ENCODE results near the gene SMIM24.

SMIM24 gene

DNA sequence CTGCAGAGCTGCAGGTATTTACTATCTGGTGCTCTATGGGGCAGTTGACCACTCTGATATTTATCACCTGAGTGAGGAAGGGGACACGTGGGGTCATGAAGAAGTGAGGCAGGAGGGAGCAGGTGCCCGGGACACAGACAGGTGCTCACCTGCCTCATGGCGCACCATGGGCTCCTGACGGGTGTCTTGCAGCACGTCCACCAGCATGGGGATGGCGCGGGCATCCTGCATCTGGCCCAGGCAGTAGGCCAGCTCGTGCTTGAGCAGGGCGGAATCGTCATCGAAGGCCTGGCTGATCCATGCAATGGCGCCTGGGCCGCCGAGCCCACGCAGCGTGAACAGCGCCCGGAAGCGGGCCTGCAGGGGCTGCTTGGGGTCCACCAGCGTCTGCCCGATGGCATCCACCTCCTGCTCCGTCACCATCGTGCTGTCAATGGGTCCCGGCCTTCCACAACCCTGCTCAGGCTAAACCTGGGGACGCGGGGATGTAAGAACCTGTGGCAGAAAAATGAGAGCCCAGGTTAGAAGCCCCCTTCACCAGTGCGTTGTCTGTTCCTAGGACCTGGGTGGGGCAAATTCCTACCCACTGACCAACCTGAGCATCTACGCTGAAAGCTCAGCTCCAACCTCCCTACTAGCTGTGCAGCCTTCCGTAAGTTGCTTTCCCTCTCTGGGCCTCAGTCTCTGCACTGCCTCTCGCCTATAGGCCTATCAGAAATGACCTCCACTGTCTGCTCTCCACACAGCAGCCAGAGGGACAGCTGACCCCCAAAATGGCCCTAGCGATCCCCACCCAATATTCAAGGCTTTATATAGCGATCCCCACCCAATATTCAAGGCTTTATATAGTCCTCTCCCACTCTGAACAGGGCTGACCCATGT, 16.3 kb upstream of the SMIM24 start:
- DNase-seq = no peak

DNA sequence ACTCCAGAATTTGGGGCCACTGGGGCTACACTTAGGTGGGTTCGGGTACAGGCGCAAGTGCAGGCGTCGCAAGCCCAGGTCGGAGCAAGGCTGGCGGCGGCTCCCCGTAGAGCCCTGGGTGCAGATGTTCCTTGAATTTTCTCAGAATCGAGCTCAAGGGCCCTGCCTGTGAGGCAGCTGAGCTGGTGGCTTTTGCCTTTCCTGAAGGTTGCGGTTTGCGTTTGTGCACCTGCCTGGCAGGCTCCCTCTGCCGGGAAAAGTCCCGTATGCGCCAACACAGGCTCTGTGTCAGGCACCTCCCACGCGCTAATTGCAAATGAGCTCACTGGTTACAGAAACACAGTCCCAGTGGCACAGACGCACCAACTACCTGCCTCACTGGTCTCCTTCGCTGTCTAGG, 14.2 kb upstream of the SMIM24 start:
- DNase-seq = peak; percentile 47

DNA sequence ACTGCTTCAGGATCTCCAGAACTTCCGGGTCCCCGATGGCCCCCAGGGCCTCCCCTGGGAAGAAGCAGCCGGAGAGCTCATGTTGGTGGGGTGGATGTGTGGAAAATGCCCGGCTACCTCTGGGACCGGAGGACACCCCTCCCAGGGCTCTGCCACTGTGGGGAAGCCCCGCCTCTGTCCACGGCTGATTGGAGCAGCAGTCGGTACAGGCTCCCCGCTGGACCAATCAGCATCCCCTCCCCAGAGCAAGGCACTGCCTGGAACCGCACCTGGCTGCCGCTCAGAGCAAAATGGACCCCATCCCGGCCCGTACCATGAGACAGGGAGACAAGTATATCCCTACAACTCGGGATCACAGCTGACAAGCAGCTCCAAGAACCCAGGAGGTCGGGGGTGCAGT, 13.7 kb upstream of the SMIM24 start:
- DNase-seq = no peak

DNA sequence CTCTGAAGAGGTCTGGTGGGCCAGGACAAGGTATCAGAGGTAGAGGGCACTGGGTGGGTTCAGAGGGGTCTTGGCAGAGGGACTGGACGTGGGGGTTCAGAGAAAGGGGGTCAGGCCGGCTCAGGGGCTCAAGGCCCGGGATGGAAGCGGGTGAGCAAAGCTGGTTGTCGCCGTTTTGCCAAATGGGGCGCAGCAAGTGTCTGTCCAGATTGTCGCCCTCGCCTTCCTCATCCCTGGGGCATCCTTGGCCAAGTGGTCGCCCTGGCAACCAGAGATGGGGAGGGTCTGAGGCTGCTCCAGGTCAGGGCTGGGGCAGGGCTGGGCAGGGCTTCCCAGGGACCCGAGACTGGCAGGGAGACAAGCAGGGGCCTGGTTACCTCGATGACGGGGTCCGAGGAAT, 13.3 kb upstream of the SMIM24 start:
- no peak for DNase-seq

DNA sequence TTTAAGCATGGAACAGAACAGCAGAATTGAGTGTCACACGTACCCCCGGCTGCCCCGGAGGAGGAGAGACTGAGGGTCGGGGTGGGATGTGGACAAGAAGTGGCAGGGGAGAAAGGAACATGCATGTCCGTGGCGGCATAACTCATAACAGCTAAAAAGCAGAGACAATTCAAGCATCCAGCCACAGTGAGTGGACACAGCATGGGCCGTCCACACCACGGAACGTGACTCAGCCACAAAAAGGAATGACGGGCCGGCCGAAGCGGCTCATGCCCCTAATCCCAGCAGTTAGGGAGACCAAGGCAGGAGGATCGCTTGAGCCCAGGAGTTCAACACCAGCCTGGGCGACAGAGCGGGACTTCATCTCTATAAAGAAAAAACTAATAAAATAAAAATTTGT, 12.6 kb upstream of the SMIM24 start:
- DNase-seq = no peak

DNA sequence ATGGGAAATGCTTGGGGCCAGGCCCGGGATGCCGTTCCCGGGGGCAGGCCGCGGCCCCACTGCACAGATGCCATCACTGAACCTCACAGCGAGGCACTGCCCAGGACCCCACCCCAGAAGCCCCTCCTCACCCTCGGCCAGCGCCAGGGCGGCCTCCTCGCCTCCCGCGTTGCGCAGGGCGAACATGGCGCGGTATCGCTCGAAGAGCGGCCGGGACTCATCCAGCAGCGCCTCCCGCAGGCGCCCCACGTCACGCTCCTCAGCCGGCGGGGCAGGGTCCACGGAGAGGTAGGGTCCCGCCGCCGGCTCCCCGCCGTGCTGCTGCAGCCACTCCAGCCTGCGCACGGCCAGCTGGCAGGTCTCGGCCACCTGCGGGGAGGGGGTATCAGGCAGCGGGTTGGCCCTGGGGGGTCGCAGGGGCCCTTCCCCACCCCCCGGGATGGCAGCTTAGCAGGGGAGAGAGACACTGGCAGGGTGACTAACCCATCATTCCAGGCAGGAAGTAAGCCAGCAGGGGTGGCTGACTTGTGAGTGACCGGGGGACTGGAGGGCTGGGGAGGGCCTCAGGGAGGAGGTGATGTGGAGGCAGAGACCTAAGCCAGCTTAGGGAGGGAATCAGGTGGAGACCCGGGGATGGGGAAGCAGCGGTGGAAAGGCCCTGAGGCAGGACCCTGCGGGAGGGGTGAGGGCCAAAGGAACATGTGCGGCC, 12.0 kb upstream of the SMIM24 start:
- DNase-seq = no peak

DNA sequence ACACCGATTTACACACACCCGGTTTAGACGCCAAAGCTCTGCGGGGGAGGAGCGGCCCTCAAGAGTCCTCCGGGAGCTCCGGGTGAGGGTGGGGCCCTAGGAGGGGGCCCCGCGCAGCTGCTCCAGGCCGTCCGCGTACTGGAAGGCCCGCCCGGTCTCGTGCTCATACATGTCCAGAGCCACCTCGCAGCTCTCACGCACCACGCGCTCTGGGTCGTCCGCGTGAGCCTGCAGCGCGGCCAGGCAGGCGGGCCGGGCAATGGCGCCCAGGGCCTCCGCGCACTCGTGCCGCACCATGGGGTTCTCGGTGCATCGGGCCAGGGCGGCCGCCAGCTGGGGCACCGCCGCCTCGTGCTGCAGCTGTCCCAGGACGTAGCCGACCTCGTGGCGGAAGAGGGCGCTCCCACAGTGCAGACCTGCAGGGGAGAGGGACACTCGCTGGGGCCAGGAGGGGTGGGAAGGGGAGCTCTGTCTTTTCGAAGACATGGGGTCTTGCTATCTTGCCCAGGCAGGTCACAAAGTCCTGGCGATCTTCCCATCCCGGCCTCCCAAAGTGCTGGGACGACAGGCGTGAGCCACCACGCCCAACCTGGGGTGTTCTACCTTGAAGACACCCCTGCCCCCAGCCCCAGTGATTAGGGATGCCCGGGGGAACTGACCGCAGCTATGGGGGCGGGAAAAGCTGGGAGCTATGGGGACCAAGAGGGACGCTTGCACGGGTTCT, 11.2 kb upstream of the SMIM24 start:
- no peak for DNase-seq

DNA sequence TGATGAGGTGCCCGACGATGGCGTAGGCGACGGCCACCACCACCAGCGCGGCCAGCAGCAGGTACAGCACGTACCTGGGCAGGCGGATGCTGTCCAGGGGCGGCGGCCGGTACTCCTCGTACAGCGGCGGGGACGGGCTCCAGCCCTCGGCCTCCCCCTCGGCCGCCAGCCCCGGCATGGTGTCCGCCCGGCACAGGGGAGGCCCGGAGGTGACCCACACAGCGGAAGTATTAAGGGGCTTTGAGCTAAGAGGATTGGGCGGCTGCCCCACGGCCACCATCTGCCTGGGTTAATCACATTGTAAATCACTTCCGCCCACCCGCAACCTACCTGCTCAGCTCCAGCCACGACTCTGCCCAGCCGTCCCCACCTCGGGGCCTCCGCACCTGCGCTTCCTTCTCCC, 2.9 kb upstream of the SMIM24 start, which contains the start of gene SMIM44:
SMIM44 (minus strand) TSS at position 216 of the 403 bp plus-strand sequence; CDS start at position 178, 38 bp downstream.
- no peak for DNase-seq

DNA sequence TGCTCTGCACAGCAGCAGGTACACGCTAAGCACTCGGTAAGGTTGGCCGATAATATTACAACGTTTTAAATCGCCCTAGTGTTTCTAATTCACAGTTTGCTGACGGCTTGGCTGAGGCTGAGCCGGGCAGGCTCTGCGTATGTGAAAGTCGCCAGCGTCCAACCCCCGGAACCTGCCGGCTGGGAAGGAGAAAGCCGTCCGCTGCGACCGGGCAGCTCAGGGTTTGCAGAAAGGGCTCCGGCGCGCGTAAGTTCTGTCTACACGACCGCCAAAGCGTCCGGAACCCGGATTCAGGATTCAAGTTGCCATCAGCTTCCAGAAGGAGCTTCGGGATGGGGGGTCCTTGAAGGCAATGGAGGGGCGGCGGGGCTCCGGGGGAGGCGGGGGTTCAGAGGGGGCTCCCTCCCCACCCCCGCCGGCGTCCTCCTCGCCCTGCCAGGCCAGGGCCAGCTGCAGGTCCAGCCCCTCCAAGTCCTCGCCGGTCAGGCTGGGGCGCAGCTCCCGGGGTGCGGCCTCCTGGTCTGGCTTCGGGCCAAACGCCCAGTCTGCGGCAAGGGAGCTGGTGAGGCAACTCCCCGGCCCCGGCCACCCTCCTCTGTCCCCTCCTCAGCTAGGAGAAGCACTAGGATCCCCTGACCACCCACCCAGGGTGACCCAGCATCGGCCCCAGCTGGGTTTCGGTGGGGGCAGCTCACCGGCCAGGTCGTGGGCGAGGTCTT, 2.3 kb upstream of the SMIM24 start:
- no peak for DNase-seq

DNA sequence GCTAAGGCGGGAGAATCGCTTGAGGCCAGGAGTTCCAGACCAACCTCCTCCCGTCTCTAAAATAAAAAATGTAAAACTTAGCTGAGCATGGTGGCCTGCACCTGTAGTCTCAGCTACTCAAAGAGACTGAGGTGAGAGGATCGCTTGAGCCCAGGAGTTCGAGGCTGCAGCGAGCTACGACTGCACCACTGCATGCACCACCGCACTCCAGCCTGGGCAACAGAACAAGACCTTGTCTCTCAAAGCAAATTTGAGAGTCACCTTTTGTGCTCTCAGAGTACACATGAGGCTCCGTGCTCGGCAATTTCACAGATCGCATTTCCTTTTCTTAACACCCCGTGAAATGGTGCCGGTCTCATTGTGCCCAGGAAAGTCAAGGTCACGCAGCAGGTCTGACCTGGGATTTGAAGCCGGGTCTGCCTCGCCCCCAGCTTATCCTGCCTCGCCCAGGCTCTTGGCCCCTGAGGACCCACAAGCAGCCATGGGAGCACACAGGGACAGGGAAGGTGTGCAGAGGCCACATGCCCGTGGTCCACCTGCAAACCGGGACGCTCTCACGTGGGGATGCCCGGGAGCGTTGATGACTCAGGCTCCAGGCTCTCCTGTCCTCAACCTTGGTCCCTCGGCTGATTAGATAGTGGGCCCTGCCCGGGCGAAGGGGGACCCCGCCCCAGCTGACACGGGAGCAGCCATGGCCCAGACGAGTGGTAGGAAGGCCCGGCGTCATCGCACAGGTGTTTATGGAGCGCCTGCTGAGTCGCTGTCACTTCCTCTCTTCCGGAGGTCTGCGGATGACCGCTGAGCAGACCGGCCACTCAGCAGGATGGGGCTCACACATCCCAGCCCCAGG, 1.1 kb upstream of the SMIM24 start:
- no peak for DNase-seq

DNA sequence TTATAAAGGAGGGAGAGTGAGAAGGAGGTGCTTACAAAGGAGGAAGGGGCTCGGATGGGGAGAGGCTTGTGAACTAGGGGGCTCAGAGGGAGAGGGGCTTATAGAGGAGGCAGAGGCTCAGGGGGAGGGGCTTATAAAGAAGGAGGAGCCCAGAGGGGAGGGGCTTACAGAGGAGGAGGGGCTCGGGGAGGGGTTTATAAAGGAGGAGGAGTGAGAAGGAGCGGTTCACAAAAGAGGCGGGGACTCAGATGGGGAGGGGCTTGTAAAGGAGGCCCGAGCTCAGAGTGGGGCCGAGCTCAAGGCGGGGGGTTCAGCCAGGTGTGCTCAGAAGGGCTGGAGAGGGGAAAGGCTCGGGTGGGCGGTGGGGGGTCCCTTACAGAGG, 500 bp downstream of the SMIM24 start:
- DNase-seq = no peak

DNA sequence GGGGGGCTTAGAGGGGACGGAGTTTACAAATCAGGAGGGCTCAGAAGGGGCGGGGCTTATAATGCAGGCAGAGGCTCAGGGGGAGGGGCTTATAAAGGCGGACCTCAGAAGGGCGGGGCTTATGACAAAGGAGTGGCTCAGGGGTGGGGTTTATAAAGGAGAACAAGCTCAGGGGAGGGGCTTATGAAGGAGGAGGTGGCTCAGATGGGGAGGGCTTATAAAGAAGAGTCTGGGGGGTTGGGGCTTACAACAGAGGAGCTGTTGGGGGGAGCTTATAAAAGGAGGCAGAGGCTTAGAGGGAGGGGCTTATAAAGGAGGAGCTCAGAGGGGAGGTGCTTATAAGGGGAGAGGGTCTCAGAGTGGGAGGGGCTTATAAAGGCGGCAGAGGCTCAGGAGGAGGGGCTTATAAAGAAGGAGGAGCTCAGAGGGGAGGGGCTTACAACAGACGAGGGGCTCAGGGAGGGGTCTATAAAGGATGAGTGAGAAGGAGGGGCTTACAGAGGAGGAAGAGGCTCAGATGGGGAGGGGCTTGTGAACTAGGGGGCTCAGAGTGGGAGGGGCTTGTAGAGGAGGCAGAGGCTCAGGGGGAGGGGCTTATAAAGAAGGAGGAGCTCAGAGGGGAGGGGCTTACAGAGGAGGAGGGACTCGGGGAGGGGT, 1.0 kb downstream of the SMIM24 start:
- peak; percentile 15 for DNase-seq

DNA sequence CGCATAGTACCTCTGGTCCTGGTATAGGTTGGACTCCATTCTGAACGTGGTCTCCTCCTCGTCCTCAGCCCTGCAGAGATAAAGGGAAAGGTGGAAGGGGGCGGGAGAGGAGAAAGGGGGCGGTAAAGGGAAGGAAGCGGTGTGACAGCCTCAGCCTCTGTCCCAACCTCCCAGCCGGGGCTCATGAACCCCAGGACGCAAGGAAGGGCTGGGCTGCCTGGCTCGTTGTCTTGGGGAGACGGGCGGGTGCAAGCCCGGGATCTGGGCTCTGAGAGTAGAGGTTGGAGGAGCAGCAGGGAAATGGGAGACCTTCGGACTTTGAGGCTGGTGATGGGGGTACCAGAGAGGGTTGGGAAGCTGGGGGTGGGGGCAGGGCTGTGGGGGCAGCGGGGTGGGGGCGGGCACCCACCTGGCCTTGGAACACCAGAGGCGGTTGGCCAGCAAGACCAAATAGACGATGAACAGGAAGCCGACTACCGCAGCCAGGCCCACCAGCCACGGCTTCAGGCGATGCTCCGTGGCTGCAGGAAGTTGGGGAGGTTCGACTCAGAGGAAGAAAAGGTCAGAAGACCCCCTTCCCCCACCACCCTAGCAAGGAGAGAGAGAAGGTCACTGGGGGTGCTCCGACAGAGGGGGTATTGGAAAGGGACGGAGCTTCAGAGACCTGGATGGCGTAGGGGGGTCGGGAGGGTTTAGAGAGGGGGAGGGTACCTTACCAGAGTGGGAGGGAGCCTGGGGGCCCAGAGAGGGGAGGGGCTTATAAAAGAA, 1.7 kb downstream of the SMIM24 start:
- no peak for DNase-seq

DNA sequence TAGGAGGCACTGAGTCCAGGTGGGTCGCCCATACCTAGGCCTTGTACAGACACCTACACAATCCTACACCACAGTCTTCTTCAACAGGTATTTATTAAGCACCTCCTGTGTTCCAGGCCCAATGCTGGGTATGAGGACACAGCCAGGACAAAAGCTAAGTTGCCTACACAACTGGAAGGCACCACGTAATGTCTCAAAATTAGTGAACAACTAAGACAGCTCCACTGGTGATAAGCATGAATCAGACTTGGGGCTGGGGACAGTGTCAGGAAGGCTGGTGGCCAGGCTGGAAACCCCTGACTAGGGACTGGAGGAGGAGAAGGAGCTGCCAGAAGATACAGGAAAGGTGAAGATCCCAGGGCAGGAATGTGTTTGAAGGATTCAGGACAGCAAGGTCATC, 2.4 kb downstream of the SMIM24 start:
- DNase-seq = no peak

DNA sequence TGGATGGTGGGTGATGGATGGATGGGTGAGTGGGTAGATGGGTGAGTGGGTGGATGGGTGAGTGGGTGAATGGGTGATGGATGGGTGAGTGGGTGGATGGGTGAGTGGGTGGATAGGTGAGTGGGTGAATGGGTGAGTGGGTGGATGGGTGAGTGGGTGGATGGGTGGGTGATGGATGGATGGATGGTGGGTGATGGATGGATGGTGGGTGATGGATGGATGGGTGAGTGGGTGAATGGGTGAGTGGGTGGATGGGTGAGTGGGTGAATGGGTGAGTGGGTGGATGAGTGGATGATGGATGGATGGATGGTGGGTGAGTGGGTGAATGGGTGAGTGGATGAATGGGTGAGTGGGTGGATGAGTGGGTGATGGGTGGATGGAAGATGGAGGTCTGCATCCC, 2.8 kb downstream of the SMIM24 start:
- no peak for DNase-seq

DNA sequence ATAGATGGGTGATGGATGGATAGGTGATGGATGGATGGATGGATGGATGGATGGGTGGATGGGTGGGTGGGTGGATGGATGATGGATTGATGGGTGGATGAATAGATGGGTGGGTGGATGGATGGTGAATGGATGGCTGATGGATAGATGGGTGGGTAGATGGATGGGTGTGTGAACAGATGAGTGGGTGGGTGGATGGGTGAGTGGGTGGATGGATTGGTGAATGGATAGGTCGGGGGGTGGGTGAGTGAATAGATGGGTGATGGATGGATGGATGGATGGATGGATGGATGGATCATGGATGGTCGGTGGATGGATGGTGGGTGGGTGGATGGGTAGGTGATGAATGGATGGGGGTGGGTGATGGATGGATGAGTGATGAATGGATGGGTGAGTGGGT, 3.5 kb downstream of the SMIM24 start:
- no peak for DNase-seq

DNA sequence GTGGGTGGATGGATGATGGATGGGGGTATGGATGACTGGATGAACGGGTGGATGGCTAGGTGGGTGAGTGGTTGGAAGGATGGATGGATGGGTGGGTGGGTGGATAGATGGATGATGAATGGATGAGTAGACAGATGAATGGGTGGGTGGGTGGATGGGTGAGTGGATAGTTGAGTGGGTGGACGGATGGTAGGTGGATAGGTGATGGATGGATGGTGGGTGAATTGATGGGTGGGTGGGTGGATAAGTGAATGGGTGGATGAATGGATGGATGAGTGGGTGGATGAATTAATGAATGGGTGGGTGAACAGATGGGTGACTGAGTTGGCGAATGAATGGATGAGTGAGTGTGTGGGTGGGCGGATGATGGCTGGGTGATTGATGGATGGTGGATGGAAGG, 4.9 kb downstream of the SMIM24 start:
- no peak for DNase-seq

DNA sequence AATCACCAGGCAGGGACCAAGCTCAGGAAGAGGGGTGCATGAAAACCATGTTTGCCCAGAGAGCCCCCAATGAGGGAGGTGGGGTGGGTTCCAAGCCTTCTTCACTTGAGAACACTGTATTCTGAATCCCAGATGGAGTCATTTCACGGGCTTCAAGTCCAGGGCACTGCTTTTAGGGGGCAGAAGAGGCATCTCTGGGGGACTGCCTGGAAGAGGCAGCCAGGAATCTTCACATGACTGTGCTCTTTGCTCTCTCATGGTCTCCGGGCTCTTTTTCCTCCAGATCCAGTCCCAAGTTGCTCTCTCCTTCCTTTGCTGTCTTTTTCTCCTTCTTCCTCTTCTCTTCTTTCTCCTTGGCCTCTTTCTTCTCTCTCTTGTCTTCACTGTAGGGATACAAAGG, 5.7 kb downstream of the SMIM24 start:
- no peak for DNase-seq

DNA sequence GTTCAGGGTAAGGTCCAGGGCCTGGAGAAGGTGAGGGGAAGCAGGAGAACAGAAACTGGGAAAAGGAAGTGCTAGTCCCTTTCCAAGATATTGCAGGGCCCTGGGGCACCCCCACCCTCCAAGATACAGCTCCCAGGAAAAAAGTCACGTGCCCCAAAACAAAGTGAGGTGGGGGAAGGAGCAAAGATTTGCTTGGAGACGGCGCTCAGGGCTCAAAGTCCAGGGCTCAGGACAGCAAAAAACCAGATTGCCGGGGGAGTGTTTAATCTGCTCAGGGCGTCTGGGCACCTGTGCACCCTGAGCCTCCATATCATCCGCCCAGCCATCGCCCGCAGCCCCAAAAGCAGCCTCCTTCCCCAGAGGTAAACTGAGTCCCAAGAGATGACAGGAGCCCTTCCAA, 6.3 kb downstream of the SMIM24 start:
- no peak for DNase-seq

DNA sequence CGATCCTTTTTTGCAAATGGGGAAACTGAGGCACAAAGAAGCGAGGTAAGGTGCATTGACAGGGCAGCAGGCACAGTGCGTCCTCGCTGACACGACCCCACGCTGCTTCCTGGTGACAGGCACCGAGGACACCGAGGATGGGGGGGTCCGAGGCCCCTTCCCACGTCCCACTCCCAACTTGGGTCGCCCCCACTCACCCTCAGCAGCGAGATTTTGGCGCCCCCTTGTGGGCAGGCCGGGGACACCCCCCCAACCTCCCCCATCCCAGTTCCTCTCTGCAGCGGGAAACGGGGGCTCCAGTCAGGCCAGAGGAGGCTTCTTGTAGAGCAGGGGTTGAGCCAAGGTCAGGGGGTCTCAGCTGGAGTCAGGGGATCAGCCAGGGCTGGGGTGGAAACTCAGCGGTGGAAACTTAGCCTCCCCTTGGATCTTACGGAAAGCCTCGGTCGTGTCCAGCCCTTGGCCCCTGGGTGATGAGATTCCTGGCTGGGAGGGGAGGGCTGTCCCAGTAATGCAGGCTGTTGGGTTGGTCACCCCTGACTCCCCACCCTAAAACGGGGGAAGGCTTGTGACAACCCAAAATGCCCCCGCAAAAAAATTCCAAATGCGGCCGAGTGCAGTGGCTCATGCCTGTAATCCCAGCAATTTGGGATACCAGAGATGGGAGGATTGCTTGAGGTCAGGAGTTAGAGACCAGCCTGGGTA, 8.2 kb downstream of the SMIM24 start:
- DNase-seq = peak; percentile 10

Measured in stimulated activated naive CD4-positive, alpha-beta T cell treated with Interleukin-2 at 50 U/mL for 16 hours (primary cell).